Loucy (cell line): ENCODE measurements around the gene MT1HL1.

ENCODE experiments used
- H2AFZ ChIP-seq: fragments of 200-600 bp; sonication (generic); 2 replicates; pipeline ENCODE4 v1.6.0; 2016; ENCODE audit warnings: antibody characterized with exemption, mild to moderate bottlenecking, low read length, moderate library complexity
- H3F3A ChIP-seq: fragments of 200-600 bp; 2 replicates; pipeline ENCODE4 v1.6.0; 2016; ENCODE audit warnings: antibody characterized with exemption, low read depth, mild to moderate bottlenecking
- H3K27me3 ChIP-seq: fragments of 200-600 bp; sonication (generic); 2 replicates; pipeline ENCODE4 v1.6.1; 2014; ENCODE audit warnings: low read length, mild to moderate bottlenecking; ENCODE audit not compliant: insufficient read depth, poor library complexity, severe bottlenecking
- H3K36me3 ChIP-seq: fragments of 200-600 bp; sonication (generic); 2 replicates; pipeline ENCODE4 v1.6.1; 2016; ENCODE audit warnings: low read length; ENCODE audit not compliant: insufficient read depth
- H3K4me1 ChIP-seq: fragments of 200-600 bp; sonication (generic); 2 replicates; pipeline ENCODE4 v1.5.1; 2014; ENCODE audit warnings: low read length, mild to moderate bottlenecking; ENCODE audit not compliant: insufficient read depth, poor library complexity, severe bottlenecking
- H3K4me2 ChIP-seq: fragments of 200-600 bp; sonication (generic); 2 replicates; pipeline ENCODE4 v1.6.0; 2014; ENCODE audit warnings: antibody characterized with exemption, low read length, low read depth, mild to moderate bottlenecking; ENCODE audit not compliant: poor library complexity, severe bottlenecking
- H3K4me3 ChIP-seq: fragments of 200-600 bp; sonication (generic); 2 replicates; pipeline ENCODE4 v1.5.1; 2014; ENCODE audit warnings: low read length, mild to moderate bottlenecking, mixed read lengths; ENCODE audit not compliant: poor library complexity, severe bottlenecking
- H3K79me2 ChIP-seq: fragments of 200-600 bp; sonication (generic); 2 replicates; pipeline ENCODE4 v1.6.1; 2014; ENCODE audit warnings: low read length; ENCODE audit not compliant: insufficient read depth
- H3K9ac ChIP-seq: fragments of 200-600 bp; sonication (generic); 2 replicates; pipeline ENCODE4 v1.6.0; 2014; ENCODE audit warnings: mild to moderate bottlenecking, low read depth, low read length, moderate library complexity; ENCODE audit not compliant: poor library complexity, severe bottlenecking
- H3K9me2 ChIP-seq: fragments of 200-600 bp; sonication (generic); replicated peaks from 2 replicates; pipeline ENCODE4 v1.6.1; 2016; ENCODE audit warnings: low read depth, low read length, mixed read lengths
- H3K9me3 ChIP-seq: fragments of 200-600 bp; sonication (generic); 2 replicates; pipeline ENCODE4 v1.6.1; 2014; ENCODE audit warnings: mild to moderate bottlenecking, antibody characterized with exemption, low read length, low read depth; ENCODE audit not compliant: insufficient read depth
- H4K20me1 ChIP-seq: fragments of 200-600 bp; sonication (generic); 2 replicates; pipeline ENCODE4 v1.6.0; 2014; ENCODE audit warnings: antibody characterized with exemption, low read length, mild to moderate bottlenecking; ENCODE audit not compliant: insufficient read depth, poor library complexity, severe bottlenecking
- CTCF ChIP-seq: fragments of 200-600 bp; sonication (generic); conservative IDR thresholded peaks from 2 replicates; pipeline ENCODE4 v1.5.1; 2014; ENCODE audit warnings: mild to moderate bottlenecking, antibody characterized with exemption, low read length
- EZH2phosphoT487 ChIP-seq: fragments of 200-600 bp; IDR thresholded peaks from 2 replicates; pipeline ENCODE4 v1.6.1; 2018; ENCODE audit warnings: antibody characterized with exemption, mild to moderate bottlenecking, moderate library complexity, borderline replicate concordance

MT1HL1 gene

GRCh38 chr1:237041461-237041794 is 37.2 kb upstream of the MT1HL1 start:
- Histone ChIP-seq H4K20me1 (no peaks in the 10 kb centered on the region), H3K9me2 (no peaks in the 10 kb centered on the region), H3K9ac (no peak overlapping the region), H3K4me1 (no peaks in the 10 kb centered on the region), H3K79me2 (no peaks in the 10 kb centered on the region), H3K4me3 (no peak overlapping the region), H3F3A (no peaks in the 10 kb centered on the region), H3K27me3 (no peaks in the 10 kb centered on the region), H3K36me3 (no peaks in the 10 kb centered on the region), H3K9me3 (no peaks in the 10 kb centered on the region), H3K4me2 (no peak overlapping the region), H2AFZ (no peak overlapping the region)
- TF ChIP-seq CTCF (no peak), EZH2phosphoT487 (no peak)

GRCh38 chr1:237040823-237041222 is 36.6 kb upstream of the MT1HL1 start:
- no peaks in the 10 kb centered on the region for H3K79me2 ChIP-seq
- no peak overlapping the region for H2AFZ ChIP-seq
- H3K27me3 ChIP-seq = no peaks in the 10 kb centered on the region
- H3K4me3 ChIP-seq = no peak overlapping the region
- no peaks in the 10 kb centered on the region for H3K9me3 ChIP-seq
- H3K9ac ChIP-seq = no peak overlapping the region
- H3K9me2 ChIP-seq = no peaks in the 10 kb centered on the region
- no peaks in the 10 kb centered on the region for H4K20me1 ChIP-seq
- no peak for TF ChIP-seq CTCF
- TF ChIP-seq EZH2phosphoT487 = no peak
- H3K4me1 ChIP-seq = no peaks in the 10 kb centered on the region
- no peaks in the 10 kb centered on the region for H3F3A ChIP-seq
- no peaks in the 10 kb centered on the region for H3K36me3 ChIP-seq
- H3K4me2 ChIP-seq = no peak overlapping the region

- no peak overlapping the region for H3K4me2 ChIP-seq
- no peaks in the 10 kb centered on the region for H3K9me2 ChIP-seq
- H3K36me3 ChIP-seq = no peaks in the 10 kb centered on the region
- no peak overlapping the region for H2AFZ ChIP-seq
- no peaks in the 10 kb centered on the region for H3K27me3 ChIP-seq
- no peaks in the 10 kb centered on the region for H3K9me3 ChIP-seq
- H3K4me1 ChIP-seq = no peaks in the 10 kb centered on the region
- no peak overlapping the region for H3K4me3 ChIP-seq
- no peak for TF ChIP-seq CTCF
- TF ChIP-seq EZH2phosphoT487 = no peak
- H3K79me2 ChIP-seq = no peaks in the 10 kb centered on the region
- H3F3A ChIP-seq = no peaks in the 10 kb centered on the region
- no peak overlapping the region for H3K9ac ChIP-seq
- no peaks in the 10 kb centered on the region for H4K20me1 ChIP-seq
Measured at GRCh38 chr1:237038211-237038610, 34.0 kb upstream of the MT1HL1 start.
